Measurements from ENCODE around the gene KCNK16.
A peak's percentile ranks its signal among the peaks of the same experiment; 100 is the strongest.

Gene KCNK16

GRCh38 chr6:39342692-39343395 lies 20.3 kb upstream of the KCNK16 start:
- H3K4me3 ChIP-seq (ENCODE audit: low read length), result no peak overlapping the region
- no peak for TF ChIP-seq CTCF (conservative IDR thresholded peaks at IDR 0.05; ENCODE audit: low read depth, low read length)
- DNase-seq (ENCODE audit: low read depth), result no peak

GRCh38 chr6:39341937-39342336 lies 19.4 kb upstream of the KCNK16 start:
- TF ChIP-seq CTCF (conservative IDR thresholded peaks at IDR 0.05; ENCODE audit: low read depth, low read length), result no peak
- no peak overlapping the region for H3K4me3 ChIP-seq (ENCODE audit: low read length)
- DNase-seq (ENCODE audit: low read depth), result no peak

- no peak for DNase-seq (ENCODE audit: low read depth)
- no peak overlapping the region for H3K4me3 ChIP-seq (ENCODE audit: low read length)
- TF ChIP-seq CTCF (conservative IDR thresholded peaks at IDR 0.05; ENCODE audit: low read depth, low read length), result no peak
These were observed 18.9 kb upstream of the KCNK16 start for GRCh38 chr6:39341352-39341751.

GRCh38 chr6:39339868-39340550 lies 17.5 kb upstream of the KCNK16 start:
- no peak overlapping the region for H3K4me3 ChIP-seq (ENCODE audit: low read length)
- no peak for TF ChIP-seq CTCF (conservative IDR thresholded peaks at IDR 0.05; ENCODE audit: low read depth, low read length)
- peak; percentile 9 for DNase-seq (ENCODE audit: low read depth)

GRCh38 chr6:39339096-39339867 lies 16.8 kb upstream of the KCNK16 start:
- no peak for TF ChIP-seq CTCF (conservative IDR thresholded peaks at IDR 0.05; ENCODE audit: low read depth, low read length)
- no peak overlapping the region for H3K4me3 ChIP-seq (ENCODE audit: low read length)
- no peak for DNase-seq (ENCODE audit: low read depth)

GRCh38 chr6:39338397-39338796 lies 15.9 kb upstream of the KCNK16 start:
- DNase-seq (ENCODE audit: low read depth), result no peak
- TF ChIP-seq CTCF (conservative IDR thresholded peaks at IDR 0.05; ENCODE audit: low read depth, low read length), result no peak
- H3K4me3 ChIP-seq (ENCODE audit: low read length), result no peak overlapping the region

Measured in retinal pigment epithelial cell (primary cell).